ENCODE data around the gene KIF19. TPM values are rescaled to one million over a fixed set of nuclear protein-coding genes. Genes with fewer than 3 reads are reported as not detected.

Gene KIF19
- total RNA-seq, 1 donor from 2014 or later = not detected

DNA sequence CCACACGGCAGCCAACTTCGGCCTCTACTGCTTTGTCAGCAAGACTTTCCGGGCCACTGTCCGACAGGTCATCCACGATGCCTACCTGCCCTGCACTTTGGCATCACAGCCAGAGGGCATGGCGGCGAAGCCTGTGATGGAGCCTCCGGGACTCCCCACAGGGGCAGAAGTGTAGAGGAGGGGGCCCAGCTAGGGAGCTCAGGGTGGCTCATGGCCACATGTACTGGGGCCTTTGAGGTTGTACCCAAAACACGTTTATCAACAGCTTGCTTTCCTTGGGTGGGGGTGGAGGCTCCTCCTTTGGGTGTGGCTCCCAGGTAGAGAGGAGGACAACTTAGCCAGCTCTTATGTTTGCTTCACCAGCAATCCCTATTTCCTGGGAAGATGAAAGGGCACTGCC lies 46.4 kb downstream of the KIF19 start:
- H3K4me3 ChIP-seq (ENCODE audit: low read depth, low read length) = no peak overlapping the region
- no peaks in the 10 kb centered on the region for H3K36me3 ChIP-seq (ENCODE audit: control insufficient read depth, insufficient read depth, low read length)
- TF ChIP-seq CTCF (IDR thresholded peaks at IDR 0.05; ENCODE audit: insufficient read depth, low read length, poor library complexity, severe bottlenecking) = no peak
- peaks cover 16% of the 10 kb centered on the region for H3K27me3 ChIP-seq (ENCODE audit: control insufficient read depth, insufficient read depth, low read length)
- DNase-seq (ENCODE audit: low read depth) = no peak

- Histone ChIP-seq H3K36me3 (ENCODE audit: control insufficient read depth, insufficient read depth, low read length) (no peaks in the 10 kb centered on the region), H3K27me3 (ENCODE audit: control insufficient read depth, insufficient read depth, low read length) (peaks cover 11% of the 10 kb centered on the region), H3K4me3 (ENCODE audit: low read depth, low read length) (no peak overlapping the region)
- TF ChIP-seq CTCF (IDR thresholded peaks at IDR 0.05; ENCODE audit: insufficient read depth, low read length, poor library complexity, severe bottlenecking) = no peak
- no peak for DNase-seq (ENCODE audit: low read depth)
These were observed 48.0 kb downstream of the KIF19 start for GRCh38 chr17:74373838-74374606.

- no peak for TF ChIP-seq CTCF (IDR thresholded peaks at IDR 0.05; ENCODE audit: insufficient read depth, low read length, poor library complexity, severe bottlenecking)
- no peak for DNase-seq (ENCODE audit: low read depth)
- H3K4me3 ChIP-seq (ENCODE audit: low read depth, low read length) = no peak overlapping the region
These were observed 48.8 kb downstream of the KIF19 start for GRCh38 chr17:74374858-74375257.

GRCh38 chr17:74379495-74380085 lies 53.6 kb downstream of the KIF19 start:
- H3K4me3 ChIP-seq (ENCODE audit: low read depth, low read length) = no peak overlapping the region
- TF ChIP-seq CTCF (IDR thresholded peaks at IDR 0.05; ENCODE audit: insufficient read depth, low read length, poor library complexity, severe bottlenecking) = peak; percentile 93
- DNase-seq (ENCODE audit: low read depth) = no peak

More at GRCh38 chr17:74374858-74375257, 48.8 kb downstream of the KIF19 start:
- H3K27me3 ChIP-seq (ENCODE audit: control insufficient read depth, insufficient read depth, low read length) = peaks cover 7% of the 10 kb centered on the region
- no peaks in the 10 kb centered on the region for H3K36me3 ChIP-seq (ENCODE audit: control insufficient read depth, insufficient read depth, low read length)

GRCh38 chr17:74380086-74380958 lies 54.3 kb downstream of the KIF19 start:
- peaks cover 4% of the 10 kb centered on the region for H3K27me3 ChIP-seq (ENCODE audit: control insufficient read depth, insufficient read depth, low read length)
- TF ChIP-seq CTCF (IDR thresholded peaks at IDR 0.05; ENCODE audit: insufficient read depth, low read length, poor library complexity, severe bottlenecking) = peak; percentile 31
- no peaks in the 10 kb centered on the region for H3K36me3 ChIP-seq (ENCODE audit: control insufficient read depth, insufficient read depth, low read length)
- no peak for DNase-seq (ENCODE audit: low read depth)
- H3K4me3 ChIP-seq (ENCODE audit: low read depth, low read length) = no peak overlapping the region

More at GRCh38 chr17:74379495-74380085, 53.6 kb downstream of the KIF19 start:
- Histone ChIP-seq H3K36me3 (ENCODE audit: control insufficient read depth, insufficient read depth, low read length) (no peaks in the 10 kb centered on the region), H3K27me3 (ENCODE audit: control insufficient read depth, insufficient read depth, low read length) (peaks cover 4% of the 10 kb centered on the region)

Data from kidney epithelial cell (primary cell).